Loucy (cell line): ENCODE results near the gene PARM1.

ENCODE experiments used
- CTCF ChIP-seq: fragments of 200-600 bp; sonication (generic); conservative IDR thresholded peaks from 2 replicates; pipeline ENCODE4 v1.5.1; 2014; ENCODE audit warnings: mild to moderate bottlenecking, antibody characterized with exemption, low read length
- EZH2phosphoT487 ChIP-seq: fragments of 200-600 bp; IDR thresholded peaks from 2 replicates; pipeline ENCODE4 v1.6.1; 2018; ENCODE audit warnings: antibody characterized with exemption, mild to moderate bottlenecking, moderate library complexity, borderline replicate concordance

- no peak for TF ChIP-seq CTCF
- TF ChIP-seq EZH2phosphoT487, result no peak
Measured at GRCh38 chr4:74950882-74951281, 18.0 kb downstream of the PARM1 start.
